Right atrium auricular region (tissue), 2 donors: ENCODE results near the gene TNS1. TPM values are rescaled to one million over a fixed set of nuclear protein-coding genes. Genes with fewer than 3 reads are reported as not detected.

Experiments used
- DNase-seq: peaks from one replicate; pipeline ENCODE4 v3.0.0-alpha.2; 2019; ENCODE audit warnings: low spot score
- H3K27ac ChIP-seq, 2 donors: fragments of 200-600 bp; sonication (generic); 1 replicate in 1 of 2; 2 replicates in 1 of 2; pipeline ENCODE4 v1.5.1; 2016 to 2019
- H3K27me3 ChIP-seq, 2 donors: fragments of 200-600 bp; sonication (generic); one replicate each; pipeline versions ENCODE4 v1.5.1 to v1.6.0; 2017 to 2019
- H3K36me3 ChIP-seq: fragments of 200-600 bp; sonication (generic); one replicate; pipeline ENCODE4 v1.5.1; 2016
- H3K4me1 ChIP-seq, 2 donors: fragments of 200-600 bp; sonication (generic); one replicate each; pipeline versions ENCODE4 v1.5.1 to v1.6.0; 2017 to 2019
- H3K4me3 ChIP-seq, 2 donors: fragments of 200-600 bp; sonication (generic); 1 replicate in 1 of 2; 2 replicates in 1 of 2; pipeline ENCODE4 v1.5.1; 2017 to 2019; ENCODE audit warnings: mild to moderate bottlenecking in 1 of 2, moderate library complexity in 1 of 2
- H3K9me3 ChIP-seq, 2 donors: fragments of 200-600 bp; sonication (generic); one replicate each; pipeline ENCODE4 v1.5.1; 2019
- total RNA-seq, 2 donors: library from RNA; depleted of rRNA; stranded (reverse); fragments of >200 nt; gene quantifications; one replicate each; pipeline ENCODE4 v1.1.0, GENCODE V29; 2016
- TF ChIP-seq, protein P1 (sequence below), 2 donors: fragments of 200-600 bp; sonication (generic); IDR thresholded peaks; one replicate each; pipeline ENCODE4 v1.5.1; 2019; ENCODE audit warnings: antibody characterized with exemption in 2 of 2

Gene TNS1
- total RNA-seq, 2 donors from 2014 or later: 393 to 720 TPM

GRCh38 chr2:217856159-217856558 lies 146.6 kb downstream of the TNS1 start:
- H3K9me3 ChIP-seq: no peaks in the 10 kb centered on the region
- H3K4me1 ChIP-seq: peaks cover 0 to 99% of the 10 kb centered on the region in 2 donors
- H3K27ac ChIP-seq: peak overlapping the region; percentile 89 to 96
- H3K4me3 ChIP-seq: no peak overlapping the region
- DNase-seq: no peak
- TF ChIP-seq, protein P1, sequence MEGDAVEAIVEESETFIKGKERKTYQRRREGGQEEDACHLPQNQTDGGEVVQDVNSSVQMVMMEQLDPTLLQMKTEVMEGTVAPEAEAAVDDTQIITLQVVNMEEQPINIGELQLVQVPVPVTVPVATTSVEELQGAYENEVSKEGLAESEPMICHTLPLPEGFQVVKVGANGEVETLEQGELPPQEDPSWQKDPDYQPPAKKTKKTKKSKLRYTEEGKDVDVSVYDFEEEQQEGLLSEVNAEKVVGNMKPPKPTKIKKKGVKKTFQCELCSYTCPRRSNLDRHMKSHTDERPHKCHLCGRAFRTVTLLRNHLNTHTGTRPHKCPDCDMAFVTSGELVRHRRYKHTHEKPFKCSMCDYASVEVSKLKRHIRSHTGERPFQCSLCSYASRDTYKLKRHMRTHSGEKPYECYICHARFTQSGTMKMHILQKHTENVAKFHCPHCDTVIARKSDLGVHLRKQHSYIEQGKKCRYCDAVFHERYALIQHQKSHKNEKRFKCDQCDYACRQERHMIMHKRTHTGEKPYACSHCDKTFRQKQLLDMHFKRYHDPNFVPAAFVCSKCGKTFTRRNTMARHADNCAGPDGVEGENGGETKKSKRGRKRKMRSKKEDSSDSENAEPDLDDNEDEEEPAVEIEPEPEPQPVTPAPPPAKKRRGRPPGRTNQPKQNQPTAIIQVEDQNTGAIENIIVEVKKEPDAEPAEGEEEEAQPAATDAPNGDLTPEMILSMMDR (IDR thresholded peaks at IDR 0.05): no peak
- no peaks in the 10 kb centered on the region for H3K27me3 ChIP-seq
- H3K36me3 ChIP-seq: peaks cover 69% of the 10 kb centered on the region

- H3K27ac ChIP-seq: peak overlapping the region; percentile 3 to 96
- DNase-seq: no peak
- no peak overlapping the region for H3K4me3 ChIP-seq
- H3K27me3 ChIP-seq: no peaks in the 10 kb centered on the region
- no peaks in the 10 kb centered on the region for H3K9me3 ChIP-seq
- peaks cover 60% of the 10 kb centered on the region for H3K36me3 ChIP-seq
- TF ChIP-seq, protein P1 (IDR thresholded peaks at IDR 0.05): no peak
- peaks cover 0 to 99% of the 10 kb centered on the region in 2 donors for H3K4me1 ChIP-seq
These were observed 147.9 kb downstream of the TNS1 start for GRCh38 chr2:217854684-217855420.

DNA sequence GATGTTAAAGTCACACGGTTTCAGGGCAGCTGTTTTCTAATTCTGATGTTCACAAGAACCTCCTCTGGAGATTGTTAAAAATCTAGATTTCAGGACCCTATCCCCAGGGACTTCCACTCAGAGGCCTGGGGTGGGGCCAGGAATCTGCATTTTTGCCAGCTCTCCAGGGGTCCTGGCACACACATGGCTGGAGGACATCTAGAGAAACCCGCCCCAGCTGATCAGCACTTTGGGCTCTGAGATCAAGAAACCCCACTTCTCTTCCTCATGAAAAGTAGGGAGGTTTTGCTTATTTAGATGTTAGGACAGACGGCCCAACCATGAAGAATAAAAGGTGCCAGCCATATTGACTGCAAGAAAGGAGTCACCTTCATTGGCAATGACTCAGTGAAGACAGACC lies 148.8 kb downstream of the TNS1 start:
- DNase-seq: no peak

DNA sequence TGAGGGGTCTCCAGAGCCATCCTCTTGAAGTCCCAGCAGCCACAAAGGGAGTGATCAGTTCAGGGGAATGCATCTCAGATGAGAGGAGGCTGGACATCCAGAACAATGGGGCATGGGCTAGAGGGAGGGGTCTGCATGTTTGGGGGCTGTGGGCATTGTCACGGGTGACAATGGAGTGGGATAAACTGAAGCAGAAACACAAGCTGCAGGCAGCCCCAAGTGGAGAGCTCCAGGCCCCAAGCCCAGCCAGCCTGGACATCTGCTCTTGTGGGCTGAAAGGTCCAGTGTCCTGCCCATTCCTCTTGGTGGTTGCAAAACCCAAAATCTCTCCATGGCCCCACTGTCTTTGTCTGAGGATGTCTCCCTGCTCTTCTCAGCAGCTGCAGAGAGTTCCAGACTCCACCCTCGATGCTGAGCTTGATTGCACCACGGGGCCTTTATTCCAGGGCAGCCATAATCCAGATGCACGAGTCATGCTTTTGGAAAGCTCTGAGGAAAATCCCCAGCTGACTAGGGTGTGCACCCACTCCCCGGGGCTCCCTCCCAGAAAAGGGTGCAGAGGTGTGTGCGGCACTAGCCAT lies 149.4 kb downstream of the TNS1 start:
- DNase-seq: peak; percentile 79
- peak overlapping the region; percentile 23 to 96 for H3K27ac ChIP-seq
- H3K4me3 ChIP-seq: no peak overlapping the region
- H3K27me3 ChIP-seq: no peaks in the 10 kb centered on the region
- H3K4me1 ChIP-seq: peaks cover 0 to 100% of the 10 kb centered on the region in 2 donors
- TF ChIP-seq, protein P1 (IDR thresholded peaks at IDR 0.05): no peak
- H3K9me3 ChIP-seq: no peaks in the 10 kb centered on the region
- peaks cover 66% of the 10 kb centered on the region for H3K36me3 ChIP-seq

More for the DNA sequence above, 148.8 kb downstream of the TNS1 start:
- Histone ChIP-seq H3K9me3 (no peaks in the 10 kb centered on the region), H3K27me3 (no peaks in the 10 kb centered on the region), H3K36me3 (peaks cover 61% of the 10 kb centered on the region), H3K4me3 (no peak overlapping the region), H3K27ac (peak overlapping the region in 1 of 2 donors; percentile 96), H3K4me1 (peaks cover 0 to 99% of the 10 kb centered on the region in 2 donors)
- TF ChIP-seq, protein P1 (IDR thresholded peaks at IDR 0.05): no peak

DNA sequence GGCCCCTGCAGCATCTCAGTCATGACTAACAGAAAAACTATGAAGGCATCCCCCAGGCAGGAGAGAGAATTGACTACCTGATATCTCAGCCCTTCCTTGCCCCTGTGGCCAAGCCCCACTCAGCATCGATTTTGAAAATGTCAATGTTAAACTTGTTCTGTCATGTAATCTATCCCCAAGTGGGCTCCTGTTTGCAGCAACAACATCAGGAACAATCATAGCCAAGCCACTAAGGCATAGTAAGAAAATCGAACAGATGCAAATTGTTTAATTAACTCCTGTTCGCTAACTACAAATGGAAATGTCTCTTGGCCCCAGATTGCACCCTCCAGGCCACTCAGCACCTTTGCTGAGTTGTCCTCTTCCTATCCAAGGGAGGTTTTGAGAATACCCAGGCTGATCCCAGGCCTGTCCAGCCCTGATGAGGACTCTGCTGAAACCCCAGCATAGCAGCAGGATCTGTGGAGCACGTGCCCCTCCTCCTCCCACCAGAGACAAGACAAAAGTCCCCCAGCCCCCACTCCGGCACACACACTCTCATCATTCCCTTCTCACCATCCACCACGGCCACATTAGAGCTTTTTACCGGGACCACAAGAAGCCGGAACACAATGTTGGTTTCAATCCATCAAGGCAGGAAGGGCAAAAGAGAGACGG lies 150.1 kb downstream of the TNS1 start:
- no peak for DNase-seq
- Histone ChIP-seq H3K4me1 (peaks cover 0 to 100% of the 10 kb centered on the region in 2 donors), H3K4me3 (no peak overlapping the region), H3K27ac (peak overlapping the region; percentile 23 to 96), H3K9me3 (no peaks in the 10 kb centered on the region), H3K27me3 (no peaks in the 10 kb centered on the region), H3K36me3 (peaks cover 72% of the 10 kb centered on the region)
- TF ChIP-seq, protein P1 (IDR thresholded peaks at IDR 0.05): no peak
